ENCODE data around the gene OLFM1.

GRCh38 chr9:135086597-135087488 is 625 bp upstream of the OLFM1 start:
- TF ChIP-seq CREB1 (IDR thresholded peaks at IDR 0.05; ENCODE audit: low read depth) (no peak), NFIC (IDR thresholded peaks at IDR 0.05) (no peak), EP300 (IDR thresholded peaks at IDR 0.05; ENCODE audit: borderline replicate concordance) (no peak), CEBPB (IDR thresholded peaks at IDR 0.05) (no peak), TAF1 (IDR thresholded peaks at IDR 0.05; ENCODE audit: low read depth) (no peak), USF1 (IDR thresholded peaks at IDR 0.05) (no peak)
- TF ChIP-seq, protein P1, sequence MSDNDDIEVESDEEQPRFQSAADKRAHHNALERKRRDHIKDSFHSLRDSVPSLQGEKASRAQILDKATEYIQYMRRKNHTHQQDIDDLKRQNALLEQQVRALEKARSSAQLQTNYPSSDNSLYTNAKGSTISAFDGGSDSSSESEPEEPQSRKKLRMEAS (IDR thresholded peaks at IDR 0.05) = no peak

All from Ishikawa (cell line).